ENCODE results near the gene CCNJL.

GRCh38 chr5:160289721-160290120 lies 22.6 kb downstream of the CCNJL start:
- no peak for TF ChIP-seq CTCF (IDR thresholded peaks at IDR 0.05)
- no peak for TF ChIP-seq POLR2A (IDR thresholded peaks at IDR 0.05)

Measured in uterus (tissue), 2 donors.